ENCODE results near the gene SOX8.

Gene SOX8

DNA sequence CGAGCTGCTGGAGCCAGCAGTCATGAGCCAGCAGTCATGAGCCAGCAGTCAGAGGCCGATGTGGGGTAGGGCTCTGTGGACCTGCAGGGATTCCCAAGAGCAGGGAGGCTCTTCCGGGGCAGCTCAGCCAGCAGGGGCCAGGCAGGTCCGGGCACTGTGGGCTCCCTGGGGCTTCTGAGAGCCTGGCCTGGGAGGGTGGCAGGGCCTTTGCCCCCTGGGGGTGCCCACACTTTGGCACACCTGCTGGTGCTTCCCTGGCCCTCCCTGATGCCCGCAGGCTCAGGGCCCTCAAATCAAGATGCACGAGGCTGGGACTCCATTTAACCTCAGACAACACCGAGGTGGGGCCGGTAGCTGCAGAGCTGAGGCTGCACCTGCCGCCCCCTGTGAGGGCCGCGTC is 18.1 kb downstream of the SOX8 start:
- in situ Hi-C loops (cut with HindIII; ENCODE audit: low sequenced_read_pairs): no loop called here
- H3K4me3 ChIP-seq (ENCODE audit: low read depth, low read length): no peak overlapping the region
- no peak for DNase-seq (ENCODE audit: low read depth)
- TF ChIP-seq, protein P1, sequence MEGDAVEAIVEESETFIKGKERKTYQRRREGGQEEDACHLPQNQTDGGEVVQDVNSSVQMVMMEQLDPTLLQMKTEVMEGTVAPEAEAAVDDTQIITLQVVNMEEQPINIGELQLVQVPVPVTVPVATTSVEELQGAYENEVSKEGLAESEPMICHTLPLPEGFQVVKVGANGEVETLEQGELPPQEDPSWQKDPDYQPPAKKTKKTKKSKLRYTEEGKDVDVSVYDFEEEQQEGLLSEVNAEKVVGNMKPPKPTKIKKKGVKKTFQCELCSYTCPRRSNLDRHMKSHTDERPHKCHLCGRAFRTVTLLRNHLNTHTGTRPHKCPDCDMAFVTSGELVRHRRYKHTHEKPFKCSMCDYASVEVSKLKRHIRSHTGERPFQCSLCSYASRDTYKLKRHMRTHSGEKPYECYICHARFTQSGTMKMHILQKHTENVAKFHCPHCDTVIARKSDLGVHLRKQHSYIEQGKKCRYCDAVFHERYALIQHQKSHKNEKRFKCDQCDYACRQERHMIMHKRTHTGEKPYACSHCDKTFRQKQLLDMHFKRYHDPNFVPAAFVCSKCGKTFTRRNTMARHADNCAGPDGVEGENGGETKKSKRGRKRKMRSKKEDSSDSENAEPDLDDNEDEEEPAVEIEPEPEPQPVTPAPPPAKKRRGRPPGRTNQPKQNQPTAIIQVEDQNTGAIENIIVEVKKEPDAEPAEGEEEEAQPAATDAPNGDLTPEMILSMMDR (IDR thresholded peaks at IDR 0.05; ENCODE audit: low read depth, low read length, missing control alignments): no peak

DNA sequence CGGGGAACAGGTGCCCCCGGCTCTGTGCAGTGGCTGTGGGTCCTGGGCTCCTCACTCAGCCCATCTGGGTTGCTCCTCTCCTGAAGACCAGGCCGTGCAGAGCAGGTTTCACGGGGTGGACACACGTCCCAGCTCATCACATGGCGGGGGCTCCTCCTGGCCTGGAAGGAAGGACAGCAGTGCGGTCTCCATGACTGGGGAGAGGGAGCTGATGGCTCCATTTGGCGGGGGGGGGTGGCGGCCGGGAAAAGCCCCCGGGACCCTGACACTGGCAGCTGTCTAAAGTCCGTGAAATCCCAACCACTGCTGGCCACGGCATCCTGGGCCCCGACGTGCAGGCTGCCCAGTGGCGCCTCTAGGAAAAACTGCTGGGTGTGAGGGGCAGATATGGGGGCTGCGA is 19.0 kb downstream of the SOX8 start:
- in situ Hi-C loops (cut with HindIII; ENCODE audit: low sequenced_read_pairs): no loop called here
- TF ChIP-seq, protein P1 (IDR thresholded peaks at IDR 0.05; ENCODE audit: low read depth, low read length, missing control alignments): no peak
- DNase-seq (ENCODE audit: low read depth): no peak
- H3K4me3 ChIP-seq (ENCODE audit: low read depth, low read length): no peak overlapping the region

DNA sequence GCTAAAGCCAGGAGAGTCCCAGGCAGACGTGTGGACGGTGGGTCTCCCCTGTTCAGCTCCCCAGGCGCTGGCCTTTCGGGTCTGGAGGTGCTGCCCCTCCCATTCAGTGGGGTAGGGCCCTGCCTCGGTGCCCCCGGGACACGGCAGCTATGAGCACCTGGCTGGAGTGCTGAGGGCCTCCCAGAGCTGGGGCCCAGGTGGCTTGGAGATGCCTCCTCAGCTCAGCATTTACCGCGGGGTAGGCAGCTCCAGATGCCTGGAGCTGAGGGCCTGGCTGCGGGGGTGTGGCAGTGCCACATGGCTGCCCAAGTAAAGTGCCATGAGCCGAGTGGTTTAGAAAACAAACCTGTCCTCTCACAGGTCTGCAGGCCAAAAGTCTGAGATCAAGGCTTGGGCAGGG is 19.5 kb downstream of the SOX8 start:
- DNase-seq (ENCODE audit: low read depth): no peak
- H3K4me3 ChIP-seq (ENCODE audit: low read depth, low read length): no peak overlapping the region
- in situ Hi-C loops (cut with HindIII; ENCODE audit: low sequenced_read_pairs): no loop called here
- TF ChIP-seq, protein P1 (IDR thresholded peaks at IDR 0.05; ENCODE audit: low read depth, low read length, missing control alignments): no peak

DNA sequence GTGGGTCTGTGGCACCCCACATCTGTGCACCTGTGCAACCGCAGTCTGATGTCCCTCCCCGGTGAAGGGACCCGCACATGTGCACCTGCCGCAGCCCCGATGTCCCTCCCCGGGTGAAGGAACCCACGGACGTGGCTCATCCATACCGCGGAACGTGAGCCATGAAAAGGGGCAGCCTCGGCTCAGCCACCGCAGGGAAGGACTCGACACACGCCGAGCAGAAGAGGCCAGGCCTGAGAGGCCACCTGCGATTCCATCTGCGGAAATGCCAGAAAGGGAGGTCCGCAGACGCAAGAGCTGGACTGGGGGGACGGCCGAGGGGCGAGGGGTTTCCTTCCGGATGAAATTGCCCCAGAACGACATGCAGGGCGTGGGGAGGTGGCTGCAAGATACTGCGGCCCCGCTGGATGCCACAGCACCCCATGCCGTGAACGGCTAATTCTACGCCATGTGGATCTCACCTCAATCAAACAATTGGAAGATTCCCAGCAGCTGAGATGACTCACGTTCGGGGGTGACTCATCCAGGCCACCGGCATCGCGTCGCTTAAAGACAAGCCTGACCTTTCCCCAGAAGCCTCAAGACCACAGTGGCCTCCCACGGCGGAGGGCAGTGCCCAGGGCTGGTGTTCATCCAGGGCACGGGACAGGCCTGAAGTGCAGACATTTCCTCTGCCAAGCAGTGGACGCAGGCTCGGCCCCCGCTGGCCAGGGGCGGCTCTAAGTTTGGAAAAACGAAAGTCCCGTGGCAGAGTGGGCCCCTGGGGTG is 21.0 kb downstream of the SOX8 start:
- in situ Hi-C loops (cut with HindIII; ENCODE audit: low sequenced_read_pairs): no loop called here
- peak; percentile 59 for DNase-seq (ENCODE audit: low read depth)
- TF ChIP-seq, protein P1 (IDR thresholded peaks at IDR 0.05; ENCODE audit: low read depth, low read length, missing control alignments): no peak
- no peak overlapping the region for H3K4me3 ChIP-seq (ENCODE audit: low read depth, low read length)

DNA sequence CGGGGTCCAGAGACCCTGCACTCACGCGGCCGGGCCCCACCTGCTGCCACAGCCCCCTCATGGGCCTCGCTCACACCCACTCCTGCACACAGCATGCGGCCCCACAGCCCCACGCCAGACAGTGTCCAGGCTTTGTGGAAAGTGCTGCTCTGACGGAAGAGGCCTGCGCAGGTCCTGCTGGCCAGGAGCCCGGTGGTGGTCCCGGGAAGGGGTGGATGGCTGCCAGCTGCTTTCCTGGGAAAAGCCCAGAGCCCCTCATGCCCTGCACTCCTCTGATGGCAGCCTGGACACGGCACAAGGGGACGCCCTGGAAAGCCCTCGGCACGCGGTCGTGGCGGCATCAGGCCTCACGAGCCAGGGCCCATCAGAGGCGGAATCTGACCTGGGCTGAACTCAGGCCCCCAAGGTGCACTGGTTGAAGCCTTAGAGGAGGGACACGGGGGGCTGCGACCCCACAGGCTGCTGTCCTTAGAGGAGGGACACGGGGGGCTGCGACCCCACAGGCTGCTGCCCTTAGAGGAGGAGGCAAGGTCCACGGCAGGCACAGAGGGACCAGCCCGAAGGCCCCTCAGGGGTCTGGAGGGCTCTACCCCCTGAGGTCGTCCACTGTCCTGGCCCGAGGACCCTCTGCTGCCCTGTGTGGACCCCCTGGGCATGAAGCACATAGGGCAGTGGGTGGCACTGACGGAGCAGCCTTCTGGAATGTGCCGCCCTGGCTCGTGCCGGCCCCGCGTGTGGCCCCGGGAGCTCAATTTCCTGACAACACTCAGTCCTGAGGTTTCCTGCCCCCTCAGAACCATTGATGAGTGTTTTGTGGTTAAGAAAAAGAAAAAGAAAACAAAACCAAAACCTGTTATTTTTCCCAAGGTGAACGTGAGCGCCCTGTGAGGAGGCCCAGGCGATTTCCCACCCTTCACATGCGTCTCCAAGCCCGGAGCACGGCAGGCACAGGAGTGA is 22.1 kb downstream of the SOX8 start:
- H3K4me3 ChIP-seq (ENCODE audit: low read depth, low read length): no peak overlapping the region
- in situ Hi-C loops (cut with HindIII; ENCODE audit: low sequenced_read_pairs): no loop called here
- DNase-seq (ENCODE audit: low read depth): no peak
- TF ChIP-seq, protein P1 (IDR thresholded peaks at IDR 0.05; ENCODE audit: low read depth, low read length, missing control alignments): no peak

DNA sequence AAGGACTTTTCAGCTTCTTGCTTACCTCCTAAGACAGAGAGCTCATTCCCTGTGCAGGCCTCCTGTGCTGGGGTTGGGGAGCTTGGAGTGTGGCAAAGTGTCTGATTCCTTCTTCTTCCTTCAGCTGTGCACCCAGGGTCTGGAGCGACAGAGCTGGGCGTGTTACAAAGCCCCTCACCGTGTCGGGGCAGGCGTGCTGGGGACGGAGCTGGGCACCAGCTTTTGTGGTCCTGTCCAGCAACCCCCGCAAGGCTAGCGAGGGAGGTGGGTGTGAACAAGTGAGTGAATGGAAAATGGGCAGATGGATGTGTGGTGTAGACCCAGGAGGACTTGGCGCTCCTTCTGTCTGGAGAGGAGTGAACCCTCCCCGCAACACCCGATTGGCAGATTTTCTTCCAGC is 23.7 kb downstream of the SOX8 start:
- in situ Hi-C loops (cut with HindIII; ENCODE audit: low sequenced_read_pairs): no loop called here
- TF ChIP-seq, protein P1 (IDR thresholded peaks at IDR 0.05; ENCODE audit: low read depth, low read length, missing control alignments): no peak
- no peak overlapping the region for H3K4me3 ChIP-seq (ENCODE audit: low read depth, low read length)
- DNase-seq (ENCODE audit: low read depth): no peak
